G401 (cell line): ENCODE results near the gene MSANTD7. TPM values are rescaled to one million over a fixed set of nuclear protein-coding genes. Genes with fewer than 3 reads are reported as not detected.
"Not testable (repeated sequence)": the region's sequence is repeated elsewhere in the genome, so short reads cannot be mapped to it uniquely, and the experiment has no call there.

Source experiments
- DNase-seq: peaks from one replicate; pipeline ENCODE4 v3.0.0-alpha.2; 2015; ENCODE audit warnings: low spot score
- in situ Hi-C: cut with HindIII; loops from 2 replicates; pipeline ENCODE4 v1.10.0; 2016; ENCODE audit warnings: low sequenced_read_pairs, mixed read lengths
- total RNA-seq: library from RNA; depleted of rRNA; stranded (reverse); fragments of >200 nt; shearing (Covaris generic); gene quantifications from 2 replicates; pipeline ENCODE4 v1.2.3, GENCODE V29; 2014; rRNA removed

MSANTD7 gene
- total RNA-seq: 29.2 and 34.5 TPM in 2 replicates

GRCh38 chr10:14837757-14838581, at the start of gene MSANTD7, which contains the start of the genes CDNF and HSPA14:
Gene MSANTD7, plus strand, starts transcription at chr10:14838306. Its CDS starts 3,979 bp downstream, at chr10:14842285.
Gene CDNF, minus strand, starts transcription at chr10:14838037. Its CDS starts 91 bp downstream, at chr10:14837946.
Gene HSPA14, plus strand, starts transcription at chr10:14838306. Its CDS starts 97 bp downstream, at chr10:14838403.
- in situ Hi-C loops: no loop called here
- DNase-seq: peak; percentile 99

- in situ Hi-C loops: no loop called here
These were observed 39.5 kb upstream of the MSANTD7 start for GRCh38 chr10:14798636-14799035.

GRCh38 chr10:14800397-14800796, 37.7 kb upstream of the MSANTD7 start:
- in situ Hi-C loops: no loop called here
- no peak for DNase-seq

More at GRCh38 chr10:14798636-14799035, 39.5 kb upstream of the MSANTD7 start:
- no peak for DNase-seq

- no peak for DNase-seq
- in situ Hi-C loops: no loop called here
These were observed 36.4 kb upstream of the MSANTD7 start for GRCh38 chr10:14801723-14802122.

GRCh38 chr10:14803827-14804226, 34.3 kb upstream of the MSANTD7 start:
- in situ Hi-C loops: no loop called here
- DNase-seq: no peak

- DNase-seq: no peak
- in situ Hi-C loops: no loop called here
These were observed 31.8 kb upstream of the MSANTD7 start for GRCh38 chr10:14806318-14806717.

- DNase-seq: no peak
- in situ Hi-C loops: no loop called here
These were observed 26.8 kb upstream of the MSANTD7 start for GRCh38 chr10:14810969-14811953.

- in situ Hi-C loops: no loop called here
These were observed 25.8 kb upstream of the MSANTD7 start for GRCh38 chr10:14812271-14812670.

GRCh38 chr10:14815681-14816080, 22.4 kb upstream of the MSANTD7 start:
- no peak for DNase-seq
- in situ Hi-C loops: no loop called here

More at GRCh38 chr10:14812271-14812670, 25.8 kb upstream of the MSANTD7 start:
- DNase-seq: no peak

GRCh38 chr10:14816717-14817116, 21.4 kb upstream of the MSANTD7 start:
- in situ Hi-C loops, DNase-seq: not testable (repeated sequence)

- in situ Hi-C loops: no loop called here
- no peak for DNase-seq
These were observed 17.9 kb upstream of the MSANTD7 start for GRCh38 chr10:14820010-14820774.

GRCh38 chr10:14820775-14821154, 17.3 kb upstream of the MSANTD7 start:
- DNase-seq: no peak
- in situ Hi-C loops: no loop called here

- in situ Hi-C loops: no loop called here
- peak; percentile 75 for DNase-seq
These were observed 16.3 kb upstream of the MSANTD7 start for GRCh38 chr10:14821635-14822375.

- in situ Hi-C loops: no loop called here
- peak; percentile 78 for DNase-seq
These were observed 15.0 kb upstream of the MSANTD7 start for GRCh38 chr10:14822879-14823755.

- in situ Hi-C loops: no loop called here
- no peak for DNase-seq
These were observed 14.1 kb upstream of the MSANTD7 start for GRCh38 chr10:14823966-14824365.

- in situ Hi-C loops: no loop called here
- no peak for DNase-seq
These were observed 11.9 kb upstream of the MSANTD7 start for GRCh38 chr10:14826076-14826829.

GRCh38 chr10:14833106-14833505, 5.0 kb upstream of the MSANTD7 start:
- in situ Hi-C loops: no loop called here
- no peak for DNase-seq
